K562 (cell line): ENCODE measurements around the gene MAMDC4. TPM values are rescaled to one million over a fixed set of nuclear protein-coding genes. Genes with fewer than 3 reads are reported as not detected.

Experiments
- CBFA2T3 ChIP-seq: fragments of 450-650 bp; IDR thresholded peaks from 2 replicates; pipeline ENCODE4 v1.6.1; 2017
- CCNT2 ChIP-seq: IDR thresholded peaks from 2 replicates; pipeline ENCODE4 v1.6.1; 2011; ENCODE audit warnings: borderline replicate concordance, low read depth, mild to moderate bottlenecking, moderate library complexity, mixed read lengths, low read length; ENCODE audit not compliant: insufficient read length; ENCODE audit errors: extremely low read depth
- CHCHD3 ChIP-seq: fragments of 250-450 bp; sonication (Bioruptor Pico); IDR thresholded peaks from 2 replicates; pipeline ENCODE4 v2.1.2; 2022; ENCODE audit warnings: mild to moderate bottlenecking
- EP300 ChIP-seq: IDR thresholded peaks from 2 replicates; pipeline ENCODE4 v1.6.1; 2012; ENCODE audit warnings: low read length, improper control_type of control experiment
- HLTF ChIP-seq: fragments of 450-650 bp; IDR thresholded peaks from 2 replicates; pipeline ENCODE4 v1.6.1; 2016
- HNRNPUL1 ChIP-seq: fragments of 200-400 bp; formaldehyde crosslinking; IDR thresholded peaks from 2 replicates; pipeline ENCODE4 v1.6.1; 2017; ENCODE audit warnings: low read length
- KLF10 ChIP-seq: fragments of 250-450 bp; sonication (Bioruptor Pico); IDR thresholded peaks from 2 replicates; pipeline ENCODE4 v1.6.1; 2021; ENCODE audit warnings: matching md5 sums
- KLF16 ChIP-seq: IDR thresholded peaks from 2 replicates; pipeline ENCODE4 v1.6.1; 2016; ENCODE audit warnings: antibody characterized with exemption
- MAX ChIP-seq: sonication (generic); formaldehyde crosslinking; IDR thresholded peaks from 2 replicates; pipeline ENCODE4 v1.9.0; 2022; ENCODE audit warnings: mild to moderate bottlenecking, missing genetic modification reagents
- MBD1 ChIP-seq: fragments of 250-450 bp; sonication (Bioruptor Pico); IDR thresholded peaks from 2 replicates; pipeline ENCODE4 v1.8.0; 2022; ENCODE audit warnings: inconsistent platforms
- MYC ChIP-seq, 2 experiments: fragments of 250-450 bp in 1 of 2; sonication (Bioruptor Pico) in 1 of 2; IDR thresholded peaks; 2 replicates each; pipeline versions ENCODE4 v1.5.1 to v1.6.1; 2012 to 2021; ENCODE audit warnings: low read depth in 2 of 2, borderline replicate concordance in 1 of 2, improper control_type of control experiment in 1 of 2, low read length in 1 of 2, mild to moderate bottlenecking in 1 of 2, moderate library complexity in 1 of 2
- SPI1 ChIP-seq: IDR thresholded peaks from 2 replicates; pipeline ENCODE4 v1.6.1; 2011; ENCODE audit warnings: low read depth, low read length, control low read depth, borderline replicate concordance
- TAF7 ChIP-seq: fragments of 450-650 bp; IDR thresholded peaks from 2 replicates; pipeline ENCODE4 v1.6.1; 2016; ENCODE audit warnings: missing genetic modification characterization, missing compliant biosample characterization
- TARDBP ChIP-seq: fragments of 450-650 bp; IDR thresholded peaks from 2 replicates; pipeline ENCODE4 v1.6.1; 2016
- TFE3 ChIP-seq: fragments of 450-650 bp; formaldehyde crosslinking; IDR thresholded peaks from 2 replicates; pipeline ENCODE4 v1.4.0; 2020; ENCODE audit warnings: mild to moderate bottlenecking, mixed read lengths
- THAP7 ChIP-seq: fragments of 250-450 bp; sonication (Bioruptor Pico); IDR thresholded peaks from 2 replicates; pipeline ENCODE4 v1.5.0; 2021
- XRCC3 ChIP-seq: fragments of 450-650 bp; IDR thresholded peaks from 2 replicates; pipeline ENCODE4 v1.6.1; 2017; ENCODE audit warnings: mild to moderate bottlenecking, moderate library complexity
- ZBTB34 ChIP-seq: fragments of 250-450 bp; sonication (Bioruptor Pico); IDR thresholded peaks from 2 replicates; pipeline ENCODE4 v1.8.0; 2021; ENCODE audit warnings: mild to moderate bottlenecking, moderate library complexity
- ZFP91 ChIP-seq: sonication (generic); formaldehyde crosslinking; IDR thresholded peaks from 2 replicates; pipeline ENCODE4 v1.8.0; 2022; ENCODE audit warnings: mild to moderate bottlenecking, missing genetic modification reagents
- ZNF431 ChIP-seq: sonication (generic); formaldehyde crosslinking; IDR thresholded peaks from 2 replicates; pipeline ENCODE4 v1.8.0; 2022; ENCODE audit warnings: mild to moderate bottlenecking, missing genetic modification reagents
- ZNF57 ChIP-seq: fragments of 450-650 bp; formaldehyde crosslinking; IDR thresholded peaks from 2 replicates; pipeline ENCODE4 v1.4.0; 2020; ENCODE audit warnings: mild to moderate bottlenecking, moderate library complexity
- ZNF668 ChIP-seq: fragments of 250-450 bp; sonication (Bioruptor Pico); IDR thresholded peaks from 2 replicates; pipeline ENCODE4 v1.8.0; 2022; ENCODE audit warnings: mild to moderate bottlenecking, inconsistent platforms
- polyA plus RNA-seq, 8 experiments: library from polyadenylated mRNA; depleted of rRNA in 4 of 8; stranded (reverse) in 5 of 8; unstranded in 3 of 8; fragments of >200 nt; fragmentation: Nextera tagmentation in 2 of 8; fragmentation: Illumina TruSeq in 1 of 8; extraction: Ambion mirVana in 2 of 8; extraction: Trizol in 1 of 8; gene quantifications; 2 replicates each; pipeline versions ENCODE4 v1.2.1 to v1.2.3, GENCODE V29; 2011 to 2014; ENCODE audit warnings: inconsistent platforms in 1 of 8, missing spikeins in 1 of 8
- total RNA-seq, 7 experiments: library from RNA; depleted of rRNA in 6 of 7; stranded (reverse); fragments of >200 nt in 6 of 7; fragmentation: Illumina TruSeq in 2 of 7; extraction: Trizol in 2 of 7; gene quantifications; 2 replicates each; pipeline versions ENCODE4 v1.2.1 to v1.2.3, GENCODE V29; 2011 to 2021; ENCODE audit warnings: low replicate concordance in 1 of 7

MAMDC4 gene
- total and polyA plus RNA-seq, 9 of the 15 experiments (the other 6 are each of a cell fraction or from before 2014, with no cell fraction given): 0.03 to 10.8 (median 1.5) TPM

GRCh38 chr9:136807281-136808074, 44.7 kb upstream of the MAMDC4 start, which contains the start of gene RABL6 (continued):
- peak; percentile 43; the same call in 1 of the 2 replicates for TF ChIP-seq MYC (IDR thresholded peaks at IDR 0.05; ENCODE audit: low read depth, low read length)
- TF ChIP-seq MYC (CRISPR knock-in tag; IDR thresholded peaks at IDR 0.05; ENCODE audit: borderline replicate concordance, low read depth): no peak
- no peak for TF ChIP-seq TFE3 (CRISPR knock-in tag)
- TF ChIP-seq ZBTB34: no peak
- no peak for TF ChIP-seq CHCHD3 (CRISPR knock-in tag)
- peak; percentile 53; the same call in 1 of the 2 replicates for TF ChIP-seq MAX (CRISPR knock-in tag)
- no peak for TF ChIP-seq ZNF57 (CRISPR knock-in tag)
- no peak for TF ChIP-seq ZNF431 (CRISPR knock-in tag)
- TF ChIP-seq ZNF668: no peak
- no peak for TF ChIP-seq MBD1
- no peak for TF ChIP-seq XRCC3
- TF ChIP-seq ZFP91 (CRISPR knock-in tag): no peak
- TF ChIP-seq HLTF: no peak
- TF ChIP-seq CBFA2T3: no peak
- no peak for TF ChIP-seq THAP7
- no peak for TF ChIP-seq HNRNPUL1
- no peak for TF ChIP-seq TAF7 (tag)
- TF ChIP-seq CCNT2: peak; percentile 93
- peak; percentile 24; the same call in 1 of the 2 replicates for TF ChIP-seq TARDBP
- no peak for TF ChIP-seq KLF10 (CRISPR knock-in tag)
- TF ChIP-seq KLF16: no peak
- no peak; the same call in 1 of the 2 replicates for TF ChIP-seq EP300
- no peak for TF ChIP-seq SPI1
